Ovary (tissue), 9 donors: ENCODE measurements around the gene MAGEB17. TPM values are rescaled to one million over a fixed set of nuclear protein-coding genes. Genes with fewer than 3 reads are reported as not detected.

Source experiments
- DNase-seq, 5 donors: peaks; one replicate each; pipeline ENCODE4 v3.0.0-alpha.2; 2019 to 2020
- H3K27ac ChIP-seq, 2 donors: fragments of 200-600 bp; one replicate each; pipeline versions ENCODE4 v1.5.1 to v1.8.0; 2019 to 2022
- H3K27me3 ChIP-seq: fragments of 200-600 bp; one replicate; pipeline ENCODE4 v1.8.0; 2022
- H3K36me3 ChIP-seq: fragments of 200-600 bp; sonication (generic); one replicate; pipeline ENCODE4 v1.5.1; 2019
- H3K4me1 ChIP-seq: one replicate; pipeline ENCODE4 v1.8.1; 2013; ENCODE audit warnings: mild to moderate bottlenecking, moderate library complexity; ENCODE audit not compliant: insufficient read depth
- H3K4me3 ChIP-seq: fragments of 200-600 bp; sonication (generic); one replicate; pipeline ENCODE4 v1.5.1; 2017
- H3K9me3 ChIP-seq, 2 donors: fragments of 200-600 bp in 1 of 2; sonication (generic) in 1 of 2; one replicate each; pipeline versions ENCODE4 v1.5.1 to v1.8.1; 2013 to 2019; ENCODE audit warnings: mild to moderate bottlenecking in 1 of 2, moderate library complexity in 1 of 2
- CTCF ChIP-seq, 3 donors: fragments of 450-650 bp in 2 of 3; fragments of 200-600 bp in 1 of 3; IDR thresholded peaks; one replicate each; pipeline versions ENCODE4 v1.5.1 to v1.8.0; 2016 to 2022; ENCODE audit warnings: antibody characterized with exemption in 3 of 3, mild to moderate bottlenecking in 1 of 3
- EP300 ChIP-seq: sonication (generic); formaldehyde crosslinking; IDR thresholded peaks from one replicate; pipeline ENCODE4 v1.6.1; 2017; ENCODE audit warnings: antibody characterized with exemption
- POLR2A ChIP-seq: fragments of 450-650 bp; IDR thresholded peaks from one replicate; pipeline ENCODE4 v1.6.1; 2017; ENCODE audit warnings: antibody characterized with exemption, mild to moderate bottlenecking, moderate library complexity
- WGBS, 3 donors: extraction: QIAGEN DNeasy Blood & Tissue Kit in 1 of 3; methylation state at CpG; one replicate each; pipeline versions ENCODE4 v1.1.5 to v1.1.7; 2013 to 2017; 5-methylcytosine and 5-hydroxymethylcytosine counted together
- intact Hi-C, 4 donors: fragments of 100-400 bp; cut with DNase I; formaldehyde crosslinking; loops; one replicate each; pipeline versions ENCODE4 v1.11.0 to v1.15.1; 2022 to 2023
- polyA plus RNA-seq, 2 donors: library from polyadenylated mRNA; stranded (reverse); fragments of 200-250 nt in 1 of 2; fragments of 350-450 nt in 1 of 2; fragmentation: Illumina TruSeq in 1 of 2; extraction: RNeasy Lipid Tissue Mini Kit (QIAGEN cat#74804) in 1 of 2; gene quantifications; one replicate each; pipeline ENCODE4 v1.2.3, GENCODE V29; 2013 to 2014
- total RNA-seq, 7 donors: library from RNA; depleted of rRNA in 2 of 7; stranded (reverse); fragments of >200 nt in 2 of 7; fragmentation: NEBNext Ultra II Directional in 3 of 7; extraction: Animal tissue kit (Norgen Biotek cat#: 25700) in 3 of 7; gene quantifications; one replicate each; pipeline versions ENCODE4 v1.1.0 to v1.2.4, GENCODE V29; 2016 to 2023
- donor health status: DM: no; HTN: no; CAD: no; lungs with moderate emphysema.
- donor health status: DM: no; HTN: no; CAD: no.
- donor health status: Bipolar disorder and iron deficiency.
- donor health status: DM: yes; HTN: yes; CAD: no.
- donor health status: DM: no; HTN: no; CAD: no.
- donor health status: DM: yes; HTN: yes; CAD: no.

The MAGEB17 gene
- total and polyA plus RNA-seq, 9 donors: 0.05 to 0.17 TPM; not detected in 7

- intact Hi-C loops: no loop called here
Measured at GRCh38 chrX:16212024-16212423, 44.7 kb downstream of the MAGEB17 start.

GRCh38 chrX:16212436-16212835, 45.2 kb downstream of the MAGEB17 start:
- H3K4me1 ChIP-seq: no peaks in the 10 kb centered on the region
- H3K27me3 ChIP-seq: no peaks in the 10 kb centered on the region
- H3K36me3 ChIP-seq: no peaks in the 10 kb centered on the region
- intact Hi-C loops: no loop called here
- no peaks in the 10 kb centered on the region for H3K9me3 ChIP-seq
- no peak overlapping the region for H3K27ac ChIP-seq
- no peak for TF ChIP-seq CTCF (IDR thresholded peaks at IDR 0.05)
- TF ChIP-seq POLR2A: no peak
- TF ChIP-seq EP300: no peak
- no peak overlapping the region for H3K4me3 ChIP-seq
- no peak for DNase-seq

More at GRCh38 chrX:16212024-16212423, 44.7 kb downstream of the MAGEB17 start:
- no peak for DNase-seq
- Histone ChIP-seq H3K9me3 (no peaks in the 10 kb centered on the region), H3K27me3 (no peaks in the 10 kb centered on the region), H3K36me3 (no peaks in the 10 kb centered on the region), H3K4me3 (no peak overlapping the region), H3K4me1 (no peaks in the 10 kb centered on the region), H3K27ac (no peak overlapping the region)
- TF ChIP-seq POLR2A (no peak), EP300 (no peak), CTCF (IDR thresholded peaks at IDR 0.05) (no peak)
- 79 to 92% (median 85%) methylated on average over 2 of the region's 2 CpGs for WGBS, 3 donors

GRCh38 chrX:16213961-16214360, 46.7 kb downstream of the MAGEB17 start:
- H3K36me3 ChIP-seq: no peaks in the 10 kb centered on the region
- TF ChIP-seq POLR2A (no peak), EP300 (no peak), CTCF (IDR thresholded peaks at IDR 0.05) (no peak)
- intact Hi-C loops: no loop called here
- no peak for DNase-seq
- no peak overlapping the region for H3K27ac ChIP-seq
- 7 to 15% (median 10%) methylated on average over 2 of the region's 2 CpGs for WGBS, 3 donors
- no peak overlapping the region for H3K4me3 ChIP-seq
- no peaks in the 10 kb centered on the region for H3K27me3 ChIP-seq
- H3K4me1 ChIP-seq: no peaks in the 10 kb centered on the region
- no peaks in the 10 kb centered on the region for H3K9me3 ChIP-seq

GRCh38 chrX:16215660-16216059, 48.4 kb downstream of the MAGEB17 start:
- Histone ChIP-seq H3K4me1 (no peaks in the 10 kb centered on the region), H3K9me3 (no peaks in the 10 kb centered on the region), H3K27me3 (no peaks in the 10 kb centered on the region), H3K27ac (no peak overlapping the region), H3K36me3 (no peaks in the 10 kb centered on the region), H3K4me3 (no peak overlapping the region)
- no peak for DNase-seq
- TF ChIP-seq CTCF (IDR thresholded peaks at IDR 0.05): no peak
- no peak for TF ChIP-seq POLR2A
- TF ChIP-seq EP300: no peak
- intact Hi-C loops: no loop called here
- 71 to 84% (median 79%) methylated on average over 1 of the region's 1 CpG for WGBS, 3 donors

Other genes with a start within 250 kb of the MAGEB17 start
- under 1 TPM in 1 of 7 donors, not detected in 6; 0.13 TPM for gene GRPR, start 43.9 kb upstream of the MAGEB17 start, total RNA-seq
- under 1 TPM; 0.05 to 0.08 TPM for gene GRPR, start 43.9 kb upstream of the MAGEB17 start, polyA plus RNA-seq